Upper lobe of left lung (tissue), 6 donors: ENCODE data around the gene STEAP1B. TPM values are rescaled to one million over a fixed set of nuclear protein-coding genes. Genes with fewer than 3 reads are reported as not detected.

ENCODE experiments used
- ATAC-seq, 2 donors: fragments of 200-7000 bp; cut with Tn5 transposase; one replicate each; pipeline ENCODE4 v1.9.1; 2022; ENCODE audit warnings: mild to moderate bottlenecking in 2 of 2, moderate library complexity in 2 of 2; ENCODE audit not compliant: low FRiP score in 2 of 2
- DNase-seq, 2 donors: peaks; one replicate each; pipeline ENCODE4 v3.0.0-alpha.2; 2019 to 2020
- H3K27ac ChIP-seq, 4 donors: fragments of 200-600 bp; sonication (generic); one replicate each; pipeline ENCODE4 v1.5.1; 2016 to 2019
- H3K27me3 ChIP-seq, 4 donors: fragments of 200-600 bp; sonication (generic); one replicate each; pipeline ENCODE4 v1.5.1; 2017 to 2019
- H3K36me3 ChIP-seq, 4 donors: fragments of 200-600 bp; sonication (generic); one replicate each; pipeline ENCODE4 v1.5.1; 2016 to 2019
- H3K4me1 ChIP-seq, 4 donors: fragments of 200-600 bp; sonication (generic); one replicate each; pipeline ENCODE4 v1.5.1; 2018 to 2019
- H3K4me3 ChIP-seq, 4 donors: fragments of 200-600 bp; sonication (generic); one replicate each; pipeline ENCODE4 v1.5.1; 2017 to 2019; ENCODE audit warnings: mild to moderate bottlenecking in 2 of 4, moderate library complexity in 1 of 4
- H3K9me3 ChIP-seq, 4 donors: fragments of 200-600 bp; sonication (generic); one replicate each; pipeline ENCODE4 v1.5.1; 2018 to 2019
- EP300 ChIP-seq, 4 donors: sonication (generic); formaldehyde crosslinking; IDR thresholded peaks; one replicate each; pipeline ENCODE4 v1.5.1; 2017; ENCODE audit warnings: antibody characterized with exemption in 4 of 4, control low read depth in 2 of 4
- POLR2A ChIP-seq, 4 donors: fragments of 450-650 bp; IDR thresholded peaks; one replicate each; pipeline ENCODE4 v1.5.1; 2016 to 2017; ENCODE audit warnings: antibody characterized with exemption in 4 of 4, mild to moderate bottlenecking in 2 of 4
- POLR2AphosphoS5 ChIP-seq, 2 donors: sonication (generic); formaldehyde crosslinking; IDR thresholded peaks; one replicate each; pipeline ENCODE4 v1.5.1; 2017; ENCODE audit warnings: antibody characterized with exemption in 2 of 2
- WGBS, 2 donors: methylation state at CpG; one replicate each; pipeline ENCODE4 v1.1.5; 2017 to 2018; 5-methylcytosine and 5-hydroxymethylcytosine counted together
- total RNA-seq, 6 donors: library from RNA; depleted of rRNA in 4 of 6; stranded (reverse); fragments of >200 nt in 4 of 6; gene quantifications; one replicate each; pipeline versions ENCODE4 v1.1.0 to v1.2.1, GENCODE V29; 2016 to 2021
- TF ChIP-seq, protein P1 (sequence below), 6 experiments: fragments of 450-650 bp in 4 of 6; fragments of 200-600 bp in 2 of 6; sonication (generic) in 2 of 6; IDR thresholded peaks; one replicate each; pipeline ENCODE4 v1.5.1; 2016 to 2019; ENCODE audit warnings: antibody characterized with exemption in 6 of 6
- donor health status: DM: no; HTN: no; CAD: no; lungs with moderate emphysema.
- donor health status: DM: no; HTN: yes; CAD: no; lungs with severe emphysema.

STEAP1B gene
- total RNA-seq, 6 donors from 2014 or later: 0.30 to 2.1 (median 0.92) TPM; not detected in 3

DNA sequence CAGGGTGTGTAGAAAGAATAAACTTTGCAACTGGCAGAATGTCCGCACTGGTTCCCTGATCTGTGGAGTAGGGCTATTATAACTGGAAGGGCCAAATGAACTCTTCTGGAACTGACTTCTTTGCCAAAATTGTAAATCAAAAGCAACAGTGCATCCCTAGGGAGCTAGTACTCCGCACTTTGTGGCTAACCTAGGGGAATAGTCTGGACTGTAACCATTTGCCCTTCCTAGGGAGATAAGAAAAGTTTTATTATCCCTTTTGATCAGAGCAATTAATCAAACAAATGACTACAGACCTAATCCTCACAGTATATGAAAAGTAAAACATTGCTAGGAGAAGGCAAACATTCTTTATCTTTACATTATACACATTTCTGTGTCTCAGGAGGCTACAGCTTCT, 45.5 kb upstream of the STEAP1B start:
- Histone ChIP-seq H3K4me1 (peaks cover 8 to 14% (median 11%) of the 10 kb centered on the region in 4 donors), H3K27me3 (peaks cover 0 to 10% (median 2%) of the 10 kb centered on the region in 4 donors), H3K36me3 (no peaks in the 10 kb centered on the region), H3K9me3 (no peaks in the 10 kb centered on the region), H3K4me3 (no peak overlapping the region), H3K27ac (no peak overlapping the region)
- no peak for ATAC-seq
- 81% methylated on average over 2 of the region's 2 CpGs for WGBS, 2 donors
- DNase-seq: no peak
- TF ChIP-seq POLR2AphosphoS5 (IDR thresholded peaks at IDR 0.05) (no peak), POLR2A (IDR thresholded peaks at IDR 0.05) (no peak), EP300 (IDR thresholded peaks at IDR 0.05) (no peak)
- TF ChIP-seq, protein P1, sequence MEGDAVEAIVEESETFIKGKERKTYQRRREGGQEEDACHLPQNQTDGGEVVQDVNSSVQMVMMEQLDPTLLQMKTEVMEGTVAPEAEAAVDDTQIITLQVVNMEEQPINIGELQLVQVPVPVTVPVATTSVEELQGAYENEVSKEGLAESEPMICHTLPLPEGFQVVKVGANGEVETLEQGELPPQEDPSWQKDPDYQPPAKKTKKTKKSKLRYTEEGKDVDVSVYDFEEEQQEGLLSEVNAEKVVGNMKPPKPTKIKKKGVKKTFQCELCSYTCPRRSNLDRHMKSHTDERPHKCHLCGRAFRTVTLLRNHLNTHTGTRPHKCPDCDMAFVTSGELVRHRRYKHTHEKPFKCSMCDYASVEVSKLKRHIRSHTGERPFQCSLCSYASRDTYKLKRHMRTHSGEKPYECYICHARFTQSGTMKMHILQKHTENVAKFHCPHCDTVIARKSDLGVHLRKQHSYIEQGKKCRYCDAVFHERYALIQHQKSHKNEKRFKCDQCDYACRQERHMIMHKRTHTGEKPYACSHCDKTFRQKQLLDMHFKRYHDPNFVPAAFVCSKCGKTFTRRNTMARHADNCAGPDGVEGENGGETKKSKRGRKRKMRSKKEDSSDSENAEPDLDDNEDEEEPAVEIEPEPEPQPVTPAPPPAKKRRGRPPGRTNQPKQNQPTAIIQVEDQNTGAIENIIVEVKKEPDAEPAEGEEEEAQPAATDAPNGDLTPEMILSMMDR (IDR thresholded peaks at IDR 0.05): no peak

DNA sequence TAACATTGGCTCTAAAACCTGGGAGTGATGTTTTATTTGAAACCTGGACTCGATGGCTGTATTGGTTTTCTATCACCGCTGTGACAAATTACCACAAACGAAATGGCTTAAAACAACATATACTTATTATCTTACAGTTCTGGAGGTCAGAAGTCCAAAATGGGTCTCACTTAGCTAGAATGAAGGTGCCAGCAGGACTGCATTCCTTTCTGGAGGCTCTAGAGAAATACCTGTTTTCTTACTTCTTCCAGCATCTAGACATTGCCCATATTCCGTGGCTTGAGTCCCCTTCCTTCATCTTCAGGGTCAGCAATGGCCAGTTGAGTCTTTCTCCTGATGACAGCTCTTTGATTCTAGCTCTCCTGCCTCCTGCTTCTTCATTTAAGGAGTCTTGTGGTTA, 44.3 kb upstream of the STEAP1B start:
- H3K36me3 ChIP-seq: no peaks in the 10 kb centered on the region
- DNase-seq (no peak), ATAC-seq (no peak)
- H3K4me3 ChIP-seq: no peak overlapping the region
- no peak overlapping the region for H3K27ac ChIP-seq
- H3K9me3 ChIP-seq: no peaks in the 10 kb centered on the region
- TF ChIP-seq EP300 (IDR thresholded peaks at IDR 0.05): no peak
- TF ChIP-seq, protein P1 (IDR thresholded peaks at IDR 0.05): no peak
- TF ChIP-seq POLR2A (IDR thresholded peaks at IDR 0.05): no peak
- no peak for TF ChIP-seq POLR2AphosphoS5 (IDR thresholded peaks at IDR 0.05)
- 81 to 86% methylated on average over 4 of the region's 4 CpGs for WGBS, 2 donors
- H3K27me3 ChIP-seq: peaks cover 0 to 2% (median 0%) of the 10 kb centered on the region in 4 donors
- H3K4me1 ChIP-seq: peaks cover 0 to 1% (median under 1%) of the 10 kb centered on the region in 4 donors

DNA sequence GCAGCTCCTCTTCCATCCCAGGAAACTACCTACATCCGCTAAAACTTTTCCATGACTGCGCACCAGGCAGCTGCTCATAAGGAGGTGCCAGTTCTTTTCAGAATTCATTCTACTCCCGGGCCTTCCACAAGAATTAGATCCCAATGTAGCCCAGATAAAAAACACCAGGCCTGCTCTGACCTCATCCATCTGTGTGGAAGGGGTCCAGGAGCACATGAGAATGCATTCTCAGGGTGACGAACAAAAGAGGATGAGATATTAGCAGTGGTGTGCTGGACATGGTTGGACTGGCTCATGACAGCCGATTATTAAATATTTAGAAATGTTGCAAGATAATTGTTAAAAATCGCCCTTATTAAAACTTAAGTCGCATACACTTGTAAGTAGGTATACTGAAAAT, 43.2 kb upstream of the STEAP1B start:
- 87 to 88% methylated on average over 7 of the region's 7 CpGs for WGBS, 2 donors
- H3K27me3 ChIP-seq: no peaks in the 10 kb centered on the region
- H3K4me1 ChIP-seq: no peaks in the 10 kb centered on the region
- TF ChIP-seq POLR2A (IDR thresholded peaks at IDR 0.05) (no peak), POLR2AphosphoS5 (IDR thresholded peaks at IDR 0.05) (no peak), EP300 (IDR thresholded peaks at IDR 0.05) (no peak)
- TF ChIP-seq, protein P1 (IDR thresholded peaks at IDR 0.05): no peak
- no peak for ATAC-seq
- no peak overlapping the region for H3K27ac ChIP-seq
- DNase-seq: no peak
- H3K4me3 ChIP-seq: no peak overlapping the region
- H3K9me3 ChIP-seq: no peaks in the 10 kb centered on the region
- H3K36me3 ChIP-seq: no peaks in the 10 kb centered on the region

DNA sequence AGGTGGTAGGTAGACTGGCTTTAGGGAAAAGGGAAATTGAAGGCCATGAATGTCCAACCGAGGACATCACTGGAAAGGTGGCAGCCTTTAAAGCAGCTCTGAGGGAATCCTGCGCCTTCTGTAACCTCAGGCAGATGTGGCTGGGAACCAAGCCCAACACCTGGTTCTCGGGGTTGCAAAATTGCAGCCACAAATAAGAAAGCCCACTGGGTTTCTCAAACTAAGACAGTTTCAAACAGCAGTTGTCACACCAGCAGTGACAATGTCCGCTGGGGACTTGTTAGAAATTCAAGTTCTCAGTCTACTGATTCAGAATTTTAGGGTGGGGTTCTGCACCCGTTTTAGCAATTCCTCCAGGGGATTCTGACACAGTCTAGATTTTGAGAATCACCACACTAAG, 42.7 kb upstream of the STEAP1B start:
- no peak for ATAC-seq
- Histone ChIP-seq H3K36me3 (no peaks in the 10 kb centered on the region), H3K27ac (no peak overlapping the region), H3K27me3 (no peaks in the 10 kb centered on the region), H3K4me3 (no peak overlapping the region), H3K4me1 (no peaks in the 10 kb centered on the region), H3K9me3 (no peaks in the 10 kb centered on the region)
- WGBS, 2 donors: 81 to 86% methylated on average over 5 of the region's 5 CpGs
- DNase-seq: no peak
- no peak for TF ChIP-seq POLR2A (IDR thresholded peaks at IDR 0.05)
- TF ChIP-seq POLR2AphosphoS5 (IDR thresholded peaks at IDR 0.05): no peak
- TF ChIP-seq, protein P1 (IDR thresholded peaks at IDR 0.05): no peak
- TF ChIP-seq EP300 (IDR thresholded peaks at IDR 0.05): no peak

DNA sequence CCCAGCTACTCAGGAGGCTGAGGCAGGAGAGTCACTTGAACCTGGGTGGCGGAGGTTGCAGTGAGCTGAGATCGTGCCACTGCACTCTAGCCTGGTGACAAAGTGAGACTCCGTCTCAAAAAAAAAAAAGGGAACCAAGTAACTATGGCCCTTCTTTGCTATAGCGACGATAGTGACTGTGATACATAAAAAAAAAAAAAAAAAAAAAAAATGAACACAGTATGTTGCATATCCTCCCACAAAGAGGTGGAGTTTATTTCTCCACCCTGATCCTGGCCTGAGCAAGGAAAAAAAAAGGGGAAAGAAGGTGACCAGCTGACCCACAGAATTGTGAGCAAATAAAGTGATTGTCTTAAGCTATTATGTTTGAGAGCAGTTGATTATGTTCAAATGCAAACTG, 42.3 kb upstream of the STEAP1B start:
- H3K4me3 ChIP-seq: no peak overlapping the region
- DNase-seq (no peak), ATAC-seq (no peak)
- no peaks in the 10 kb centered on the region for H3K4me1 ChIP-seq
- H3K36me3 ChIP-seq: no peaks in the 10 kb centered on the region
- no peak overlapping the region for H3K27ac ChIP-seq
- no peaks in the 10 kb centered on the region for H3K27me3 ChIP-seq
- no peaks in the 10 kb centered on the region for H3K9me3 ChIP-seq
- WGBS, 2 donors: 90 to 96% methylated on average over 5 of the region's 5 CpGs
- TF ChIP-seq, protein P1 (IDR thresholded peaks at IDR 0.05): no peak
- no peak for TF ChIP-seq POLR2A (IDR thresholded peaks at IDR 0.05)
- TF ChIP-seq POLR2AphosphoS5 (IDR thresholded peaks at IDR 0.05): no peak
- no peak for TF ChIP-seq EP300 (IDR thresholded peaks at IDR 0.05)
